ENCODE data around the gene RALGAPB.
"Not testable (repeated sequence)": the region's sequence is repeated elsewhere in the genome, so short reads cannot be mapped to it uniquely, and the experiment has no call there.

Gene RALGAPB

GRCh38 chr20:38499366-38499765, 26.7 kb downstream of the RALGAPB start:
- no peak for DNase-seq

- no peak for DNase-seq
Observed at GRCh38 chr20:38501858-38502436, 29.3 kb downstream of the RALGAPB start.

GRCh38 chr20:38504368-38505090, 31.9 kb downstream of the RALGAPB start:
- no peak for DNase-seq

- no peak for DNase-seq
Observed at GRCh38 chr20:38505091-38505455, 32.4 kb downstream of the RALGAPB start.

GRCh38 chr20:38511726-38512125, 39.1 kb downstream of the RALGAPB start:
- not testable (repeated sequence) for DNase-seq

- DNase-seq, result no peak
Observed at GRCh38 chr20:38514185-38514584, 41.5 kb downstream of the RALGAPB start.

- no peak for DNase-seq
Observed at GRCh38 chr20:38514947-38515346, 42.3 kb downstream of the RALGAPB start.

GRCh38 chr20:38515631-38516030, 43.0 kb downstream of the RALGAPB start:
- DNase-seq, result no peak

- no peak for DNase-seq
Observed at GRCh38 chr20:38519426-38519825, 46.8 kb downstream of the RALGAPB start.

- no peak for DNase-seq
Observed at GRCh38 chr20:38520261-38520660, 47.6 kb downstream of the RALGAPB start.

GRCh38 chr20:38523697-38524096, 51.1 kb downstream of the RALGAPB start:
- DNase-seq, result peak in 1 of 2 experiments; percentile 22

- DNase-seq, result no peak
Observed at GRCh38 chr20:38528167-38528566, 55.5 kb downstream of the RALGAPB start.

GRCh38 chr20:38531021-38531420, 58.4 kb downstream of the RALGAPB start:
- no peak for DNase-seq

GRCh38 chr20:38534756-38535155, 62.1 kb downstream of the RALGAPB start:
- no peak for DNase-seq

GRCh38 chr20:38536310-38536709, 63.7 kb downstream of the RALGAPB start:
- DNase-seq, result no peak

GRCh38 chr20:38537176-38537575, 64.5 kb downstream of the RALGAPB start:
- no peak for DNase-seq

- DNase-seq, result no peak
Observed at GRCh38 chr20:38538789-38539188, 66.1 kb downstream of the RALGAPB start.

GRCh38 chr20:38543014-38543906, 70.6 kb downstream of the RALGAPB start:
- no peak for DNase-seq

GRCh38 chr20:38545771-38546170, 73.1 kb downstream of the RALGAPB start:
- DNase-seq, result no peak

GRCh38 chr20:38547288-38548085, 74.8 kb downstream of the RALGAPB start:
- DNase-seq, result no peak

GRCh38 chr20:38548356-38549083, 75.9 kb downstream of the RALGAPB start:
- DNase-seq, result no peak

- DNase-seq, result peak in 1 of 2 experiments; percentile 17
Observed at GRCh38 chr20:38550274-38550673, 77.6 kb downstream of the RALGAPB start.
